Panc1 (cell line): ENCODE results near the gene SMC6.

ENCODE experiments used
- POLR2AphosphoS5 ChIP-seq: IDR thresholded peaks from 2 replicates; pipeline ENCODE4 v1.6.1; 2012; ENCODE audit warnings: mild to moderate bottlenecking, low read depth, low read length, moderate library complexity
- SIN3A ChIP-seq: IDR thresholded peaks from 2 replicates; pipeline ENCODE4 v1.6.1; 2012; ENCODE audit warnings: low read depth, mild to moderate bottlenecking, low read length, moderate library complexity, borderline replicate concordance; ENCODE audit not compliant: insufficient read depth
- TCF7L2 ChIP-seq: IDR thresholded peaks from 2 replicates; pipeline ENCODE4 v1.6.1; 2011; ENCODE audit warnings: mild to moderate bottlenecking, low read depth, low read length, inconsistent platforms
- TF ChIP-seq, protein P1 (sequence below): fragments of 450-650 bp; IDR thresholded peaks from 2 replicates; pipeline ENCODE4 v1.5.1; 2017; ENCODE audit warnings: mild to moderate bottlenecking
- TF ChIP-seq, protein P2 (sequence below), 2 experiments: IDR thresholded peaks; 2 replicates each; pipeline ENCODE4 v1.6.1; 2011 to 2012; ENCODE audit warnings: low read depth in 2 of 2, control low read depth in 1 of 2, low read length in 1 of 2, mild to moderate bottlenecking in 1 of 2, moderate library complexity in 1 of 2; ENCODE audit not compliant: insufficient read depth in 1 of 2

DNA sequence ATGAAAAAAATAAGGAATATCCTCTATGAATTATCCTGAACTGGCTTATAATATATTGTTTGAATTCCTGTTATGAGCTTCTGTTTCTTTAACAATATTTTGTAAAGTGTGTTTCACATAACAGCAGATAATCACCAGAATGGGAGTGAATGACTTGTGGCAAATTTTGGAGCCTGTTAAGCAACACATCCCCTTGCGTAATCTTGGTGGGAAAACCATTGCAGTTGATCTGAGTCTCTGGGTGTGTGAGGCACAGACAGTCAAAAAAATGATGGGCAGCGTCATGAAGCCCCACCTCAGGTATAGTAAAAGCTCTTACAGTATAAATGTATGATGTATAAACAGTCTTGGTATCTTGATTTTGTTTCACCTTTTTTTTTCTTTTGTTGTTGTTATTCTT, 6.2 kb upstream of the SMC6 start:
- no peak for TF ChIP-seq POLR2AphosphoS5
- TF ChIP-seq, protein P1, sequence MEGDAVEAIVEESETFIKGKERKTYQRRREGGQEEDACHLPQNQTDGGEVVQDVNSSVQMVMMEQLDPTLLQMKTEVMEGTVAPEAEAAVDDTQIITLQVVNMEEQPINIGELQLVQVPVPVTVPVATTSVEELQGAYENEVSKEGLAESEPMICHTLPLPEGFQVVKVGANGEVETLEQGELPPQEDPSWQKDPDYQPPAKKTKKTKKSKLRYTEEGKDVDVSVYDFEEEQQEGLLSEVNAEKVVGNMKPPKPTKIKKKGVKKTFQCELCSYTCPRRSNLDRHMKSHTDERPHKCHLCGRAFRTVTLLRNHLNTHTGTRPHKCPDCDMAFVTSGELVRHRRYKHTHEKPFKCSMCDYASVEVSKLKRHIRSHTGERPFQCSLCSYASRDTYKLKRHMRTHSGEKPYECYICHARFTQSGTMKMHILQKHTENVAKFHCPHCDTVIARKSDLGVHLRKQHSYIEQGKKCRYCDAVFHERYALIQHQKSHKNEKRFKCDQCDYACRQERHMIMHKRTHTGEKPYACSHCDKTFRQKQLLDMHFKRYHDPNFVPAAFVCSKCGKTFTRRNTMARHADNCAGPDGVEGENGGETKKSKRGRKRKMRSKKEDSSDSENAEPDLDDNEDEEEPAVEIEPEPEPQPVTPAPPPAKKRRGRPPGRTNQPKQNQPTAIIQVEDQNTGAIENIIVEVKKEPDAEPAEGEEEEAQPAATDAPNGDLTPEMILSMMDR: no peak
- TF ChIP-seq, protein P2, sequence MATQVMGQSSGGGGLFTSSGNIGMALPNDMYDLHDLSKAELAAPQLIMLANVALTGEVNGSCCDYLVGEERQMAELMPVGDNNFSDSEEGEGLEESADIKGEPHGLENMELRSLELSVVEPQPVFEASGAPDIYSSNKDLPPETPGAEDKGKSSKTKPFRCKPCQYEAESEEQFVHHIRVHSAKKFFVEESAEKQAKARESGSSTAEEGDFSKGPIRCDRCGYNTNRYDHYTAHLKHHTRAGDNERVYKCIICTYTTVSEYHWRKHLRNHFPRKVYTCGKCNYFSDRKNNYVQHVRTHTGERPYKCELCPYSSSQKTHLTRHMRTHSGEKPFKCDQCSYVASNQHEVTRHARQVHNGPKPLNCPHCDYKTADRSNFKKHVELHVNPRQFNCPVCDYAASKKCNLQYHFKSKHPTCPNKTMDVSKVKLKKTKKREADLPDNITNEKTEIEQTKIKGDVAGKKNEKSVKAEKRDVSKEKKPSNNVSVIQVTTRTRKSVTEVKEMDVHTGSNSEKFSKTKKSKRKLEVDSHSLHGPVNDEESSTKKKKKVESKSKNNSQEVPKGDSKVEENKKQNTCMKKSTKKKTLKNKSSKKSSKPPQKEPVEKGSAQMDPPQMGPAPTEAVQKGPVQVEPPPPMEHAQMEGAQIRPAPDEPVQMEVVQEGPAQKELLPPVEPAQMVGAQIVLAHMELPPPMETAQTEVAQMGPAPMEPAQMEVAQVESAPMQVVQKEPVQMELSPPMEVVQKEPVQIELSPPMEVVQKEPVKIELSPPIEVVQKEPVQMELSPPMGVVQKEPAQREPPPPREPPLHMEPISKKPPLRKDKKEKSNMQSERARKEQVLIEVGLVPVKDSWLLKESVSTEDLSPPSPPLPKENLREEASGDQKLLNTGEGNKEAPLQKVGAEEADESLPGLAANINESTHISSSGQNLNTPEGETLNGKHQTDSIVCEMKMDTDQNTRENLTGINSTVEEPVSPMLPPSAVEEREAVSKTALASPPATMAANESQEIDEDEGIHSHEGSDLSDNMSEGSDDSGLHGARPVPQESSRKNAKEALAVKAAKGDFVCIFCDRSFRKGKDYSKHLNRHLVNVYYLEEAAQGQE (IDR thresholded peaks at IDR 0.05; ENCODE audit: insufficient read depth in 1 of 2, low read depth in 2 of 2, low read length in 1 of 2): no peak
- TF ChIP-seq TCF7L2: no peak
- no peak for TF ChIP-seq SIN3A
